Naive thymus-derived CD8-positive, alpha-beta T cell (primary cell): ENCODE measurements around the gene ACTN2. TPM values are rescaled to one million over a fixed set of nuclear protein-coding genes. Genes with fewer than 3 reads are reported as not detected.

Experiments
- ATAC-seq, 2 donors: fragments of 150-1000 bp; cut with Tn5 transposase in 1 of 2; sonication (Bioruptor Pico), chemical (Tn5 transposase) in 1 of 2; 1 replicate in 1 of 2; 2 replicates in 1 of 2; pipeline ENCODE4 v1.10.0; 2021; ENCODE audit warnings: mild to moderate bottlenecking in 2 of 2, moderate library complexity in 2 of 2
- POLR2A ChIA-PET: fragments of 350-600 bp; sonication (Branson Sonifier 250); formaldehyde crosslinking; loops from one replicate; lab custom pipeline; 2021; ENCODE audit warnings: antibody characterized with exemption; lab: Charles Lee
- DNase-seq, 10 donors: peaks; one replicate each; pipeline versions ENCODE4 v3.0.0 to v3.0.0-alpha.2; 2020 to 2022
- H3K27ac Mint-ChIP-seq, 10 donors: one replicate each; pipeline ENCODE4 v1.8.0; 2020 to 2022; ENCODE audit warnings: mild to moderate bottlenecking in 10 of 10, mixed read lengths in 10 of 10, moderate library complexity in 4 of 10, inconsistent platforms in 1 of 10
- H3K27me3 Mint-ChIP-seq, 5 donors: one replicate each; pipeline ENCODE4 v1.8.0; 2021 to 2022; ENCODE audit warnings: mixed read lengths in 5 of 5
- H3K36me3 Mint-ChIP-seq, 3 donors: one replicate each; pipeline ENCODE4 v1.8.0; 2020 to 2022; ENCODE audit warnings: mixed read lengths in 3 of 3, mild to moderate bottlenecking in 2 of 3, inconsistent platforms in 1 of 3
- H3K4me1 Mint-ChIP-seq, 4 donors: one replicate each; pipeline ENCODE4 v1.8.0; 2021 to 2022; ENCODE audit warnings: mixed read lengths in 4 of 4
- H3K4me3 Mint-ChIP-seq, 10 donors: one replicate each; pipeline ENCODE4 v1.8.0; 2020 to 2022; ENCODE audit warnings: mild to moderate bottlenecking in 10 of 10, mixed read lengths in 10 of 10, moderate library complexity in 6 of 10, inconsistent platforms in 1 of 10
- H3K9me3 Mint-ChIP-seq, 9 donors: one replicate each; pipeline ENCODE4 v1.8.0; 2020 to 2022; ENCODE audit warnings: mixed read lengths in 9 of 9, mild to moderate bottlenecking in 3 of 9, inconsistent platforms in 1 of 9, moderate library complexity in 1 of 9
- polyA plus RNA-seq, 3 donors: library from polyadenylated mRNA; unstranded; fragments of 300-500 nt; fragmentation: Illumina TruSeq; gene quantifications; one replicate each; pipeline ENCODE4 v1.2.3, GENCODE V29; 2021
- total RNA-seq, 8 experiments: library from RNA in 2 of 8; stranded (reverse) in 2 of 8; gene quantifications; one replicate each; pipeline ENCODE4 v1.2.3 and lab custom pipeline; 2021 to 2026

ACTN2 gene
- total and polyA plus RNA-seq, 5 experiments from 2014 or later, result 0.36 TPM; not detected in 4

DNA sequence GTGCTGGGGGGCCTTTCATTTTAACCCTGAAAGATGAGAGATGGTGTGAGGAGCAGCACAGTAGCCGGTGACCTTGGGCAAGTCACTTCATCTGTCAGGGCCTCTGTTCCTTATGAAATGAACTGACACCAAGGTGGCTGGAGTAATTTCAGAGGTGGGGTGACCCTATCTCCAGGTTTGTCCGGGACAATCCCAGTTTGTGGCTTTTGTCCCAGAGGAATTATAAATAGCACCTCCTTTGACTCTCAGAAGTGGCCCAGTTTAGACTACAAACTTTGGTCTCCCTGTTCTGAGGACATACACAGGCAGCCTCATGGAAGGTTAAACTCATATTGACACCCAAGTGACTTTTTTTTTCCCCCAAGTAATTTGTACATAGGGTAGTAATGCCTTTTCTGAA is 14.6 kb downstream of the ACTN2 start:
- H3K4me1 Mint-ChIP-seq, result no peaks in the 10 kb centered on the region
- H3K27me3 Mint-ChIP-seq, result peaks cover 17 to 31% (median 19%) of the 10 kb centered on the region in 5 donors
- no peak overlapping the region for H3K27ac Mint-ChIP-seq
- ATAC-seq, result no peak
- H3K36me3 Mint-ChIP-seq, result no peaks in the 10 kb centered on the region
- no peak overlapping the region for H3K4me3 Mint-ChIP-seq
- no peaks in the 10 kb centered on the region for H3K9me3 Mint-ChIP-seq
- DNase-seq, result no peak
- POLR2A ChIA-PET, result no interaction called here

DNA sequence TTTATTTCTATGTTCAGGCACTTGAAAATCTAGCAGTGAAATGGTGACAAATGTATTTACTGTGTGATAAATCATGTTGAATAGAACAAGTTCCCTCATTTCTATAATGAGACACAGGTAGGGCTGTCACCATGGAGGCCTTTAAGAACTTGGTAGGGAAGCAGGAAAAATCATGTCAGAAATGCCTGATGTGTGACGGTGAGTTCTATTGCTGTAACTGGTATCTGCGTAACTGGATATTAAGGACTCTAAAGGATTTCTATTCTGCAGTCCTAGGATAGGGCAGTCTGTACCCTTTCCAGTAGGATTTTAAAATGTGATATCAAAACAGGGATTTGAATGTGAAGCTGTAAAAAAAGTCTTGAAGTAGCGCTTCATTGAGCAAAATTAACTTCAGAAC is 15.5 kb downstream of the ACTN2 start:
- Mint-ChIP-seq H3K4me3 (no peak overlapping the region), H3K27me3 (peaks cover 17 to 30% (median 19%) of the 10 kb centered on the region in 5 donors), H3K9me3 (no peaks in the 10 kb centered on the region), H3K27ac (no peak overlapping the region), H3K4me1 (no peaks in the 10 kb centered on the region), H3K36me3 (no peaks in the 10 kb centered on the region)
- ATAC-seq (no peak), DNase-seq (no peak)
- POLR2A ChIA-PET, result no interaction called here

DNA sequence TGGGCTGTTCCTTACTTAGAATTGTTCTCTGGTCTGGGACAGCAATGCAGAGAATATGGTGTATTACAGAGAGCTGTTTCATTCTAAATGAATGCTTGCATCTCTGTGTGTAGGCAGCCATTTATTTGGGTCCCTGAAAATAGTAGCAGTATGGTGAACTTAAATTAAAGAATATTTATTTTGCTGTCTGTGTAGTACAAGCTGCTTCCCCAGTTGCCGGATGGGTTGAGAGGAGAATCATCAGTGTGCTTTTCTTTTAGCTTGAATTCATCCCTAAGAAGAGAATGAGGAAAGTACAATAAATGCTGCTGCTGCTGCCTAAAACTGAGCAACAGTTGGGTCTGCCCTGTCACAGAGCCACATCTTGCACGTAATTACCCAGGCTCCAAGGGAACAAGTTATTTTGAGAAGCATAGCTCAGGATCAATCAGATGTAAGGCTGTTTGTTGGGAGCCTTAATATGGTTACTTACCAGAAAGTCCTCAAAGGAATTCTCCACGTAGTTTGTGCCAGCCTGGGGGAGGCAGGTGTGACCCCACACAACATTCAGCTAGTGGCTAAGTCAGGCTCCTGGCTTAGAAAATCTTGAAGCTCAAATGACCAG is 16.6 kb downstream of the ACTN2 start:
- Mint-ChIP-seq H3K4me3 (no peak overlapping the region), H3K36me3 (no peaks in the 10 kb centered on the region)
- POLR2A ChIA-PET, result no interaction called here

DNA sequence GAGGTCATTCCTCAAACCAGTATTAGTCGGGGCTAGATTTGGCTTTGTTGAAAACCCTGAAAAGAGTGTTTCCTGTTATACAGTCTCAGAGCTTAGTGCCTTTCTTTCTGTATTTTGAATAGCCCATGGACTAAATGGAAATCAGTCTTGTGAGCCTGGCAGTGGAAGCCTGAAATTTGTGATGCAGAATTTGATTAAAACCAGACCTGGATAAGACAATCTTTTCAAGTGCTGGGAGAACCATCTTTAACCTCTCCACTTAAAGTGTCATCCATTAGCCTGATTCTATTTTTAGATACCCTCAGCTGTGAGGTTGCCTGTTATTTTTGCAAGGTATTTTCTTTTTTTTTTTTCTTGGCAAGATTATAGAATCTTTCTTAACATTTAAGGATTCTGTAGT is 19.5 kb downstream of the ACTN2 start:
- POLR2A ChIA-PET, result no interaction called here
- H3K4me1 Mint-ChIP-seq, result no peaks in the 10 kb centered on the region
- H3K27me3 Mint-ChIP-seq, result peaks cover 9 to 26% (median 10%) of the 10 kb centered on the region in 5 donors
- H3K36me3 Mint-ChIP-seq, result no peaks in the 10 kb centered on the region
- H3K27ac Mint-ChIP-seq, result no peak overlapping the region
- no peaks in the 10 kb centered on the region for H3K9me3 Mint-ChIP-seq
- H3K4me3 Mint-ChIP-seq, result no peak overlapping the region
- DNase-seq (no peak), ATAC-seq (no peak)

More for the DNA sequence above, 16.6 kb downstream of the ACTN2 start:
- no peak for DNase-seq
- no peaks in the 10 kb centered on the region for H3K9me3 Mint-ChIP-seq
- H3K27ac Mint-ChIP-seq, result no peak overlapping the region
- H3K4me1 Mint-ChIP-seq, result no peaks in the 10 kb centered on the region
- peaks cover 9 to 22% (median 16%) of the 10 kb centered on the region in 5 donors for H3K27me3 Mint-ChIP-seq
- no peak for ATAC-seq

DNA sequence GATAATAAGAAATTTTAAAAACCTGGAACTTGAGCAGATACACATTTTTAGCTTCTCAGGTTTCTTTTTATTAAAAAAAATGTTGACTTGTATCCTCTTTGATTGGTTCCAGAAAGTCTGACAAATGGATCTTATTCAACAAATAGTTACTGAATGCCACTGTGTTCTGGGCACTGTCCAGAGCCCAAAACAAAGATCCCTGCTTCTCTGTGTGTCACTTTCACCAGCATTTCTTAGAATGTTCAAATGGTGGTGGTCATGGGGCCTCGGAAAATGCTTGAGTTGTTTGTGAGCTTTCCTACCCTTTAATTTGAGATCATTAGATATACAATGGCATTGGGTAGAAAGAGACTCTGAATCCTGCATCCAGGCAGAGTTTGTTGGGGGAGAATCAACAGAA is 19.9 kb downstream of the ACTN2 start:
- Mint-ChIP-seq H3K4me3 (no peak overlapping the region), H3K4me1 (no peaks in the 10 kb centered on the region), H3K27ac (no peak overlapping the region), H3K27me3 (peaks cover 9 to 29% (median 14%) of the 10 kb centered on the region in 5 donors), H3K9me3 (no peaks in the 10 kb centered on the region), H3K36me3 (no peaks in the 10 kb centered on the region)
- ATAC-seq (no peak), DNase-seq (no peak)
- POLR2A ChIA-PET, result no interaction called here

DNA sequence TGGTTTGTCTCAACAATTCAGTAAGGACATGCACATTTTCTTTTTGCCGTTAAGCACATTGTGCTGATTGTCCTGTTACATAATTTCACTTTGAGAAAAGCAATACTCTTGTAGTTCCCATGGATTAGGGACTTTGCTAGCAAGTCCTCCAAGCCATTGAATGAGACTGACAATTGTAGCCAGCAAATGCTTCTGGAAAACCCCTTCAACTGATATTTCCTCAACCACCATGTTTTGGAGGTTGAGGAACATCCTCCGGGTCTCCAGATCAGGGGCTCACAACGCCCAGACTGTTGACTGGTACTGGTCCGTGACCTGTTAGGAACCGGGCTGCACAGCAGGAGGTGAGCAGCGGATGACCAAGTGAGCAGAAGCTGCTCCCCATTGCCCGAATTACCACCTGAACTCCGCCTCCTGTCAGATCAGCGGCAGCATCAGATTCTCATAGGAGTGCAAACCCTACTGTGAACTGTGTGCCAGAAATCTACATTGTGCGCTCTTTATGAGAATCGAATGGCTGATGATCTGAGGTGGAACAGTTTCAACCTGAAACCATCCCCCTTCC is 24.1 kb downstream of the ACTN2 start:
- DNase-seq, result no peak
- POLR2A ChIA-PET, result no interaction called here
- Mint-ChIP-seq H3K4me3 (no peak overlapping the region), H3K9me3 (no peaks in the 10 kb centered on the region), H3K27me3 (peaks cover 6 to 22% (median 15%) of the 10 kb centered on the region in 5 donors), H3K36me3 (no peaks in the 10 kb centered on the region), H3K27ac (no peak overlapping the region), H3K4me1 (no peaks in the 10 kb centered on the region)
- no peak for ATAC-seq

DNA sequence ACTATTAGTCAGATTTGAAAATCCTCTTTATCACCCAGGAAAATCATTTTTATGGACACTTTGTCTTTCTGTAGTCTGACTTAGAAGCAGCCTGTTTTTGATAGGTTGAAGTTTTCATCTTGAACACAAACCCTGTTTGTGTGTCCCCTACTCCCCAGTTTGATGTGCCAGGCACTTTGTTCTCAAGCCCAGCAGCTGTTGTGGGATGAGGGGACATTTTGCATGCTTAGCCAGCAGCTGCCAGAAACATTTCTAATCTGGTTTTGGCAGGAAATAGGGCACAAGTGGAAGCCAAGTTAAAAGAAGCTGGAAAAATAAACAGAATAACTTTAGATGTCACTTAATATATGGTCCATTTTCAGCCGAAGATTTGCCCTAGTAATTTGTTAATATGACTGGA is 29.9 kb downstream of the ACTN2 start:
- Mint-ChIP-seq H3K27ac (no peak overlapping the region), H3K27me3 (peaks cover 17 to 47% (median 33%) of the 10 kb centered on the region in 5 donors), H3K4me3 (no peak overlapping the region), H3K36me3 (peaks cover 0 to 5% (median 0%) of the 10 kb centered on the region in 3 donors), H3K9me3 (no peaks in the 10 kb centered on the region), H3K4me1 (no peaks in the 10 kb centered on the region)
- DNase-seq (no peak), ATAC-seq (no peak)
- POLR2A ChIA-PET, result no interaction called here

DNA sequence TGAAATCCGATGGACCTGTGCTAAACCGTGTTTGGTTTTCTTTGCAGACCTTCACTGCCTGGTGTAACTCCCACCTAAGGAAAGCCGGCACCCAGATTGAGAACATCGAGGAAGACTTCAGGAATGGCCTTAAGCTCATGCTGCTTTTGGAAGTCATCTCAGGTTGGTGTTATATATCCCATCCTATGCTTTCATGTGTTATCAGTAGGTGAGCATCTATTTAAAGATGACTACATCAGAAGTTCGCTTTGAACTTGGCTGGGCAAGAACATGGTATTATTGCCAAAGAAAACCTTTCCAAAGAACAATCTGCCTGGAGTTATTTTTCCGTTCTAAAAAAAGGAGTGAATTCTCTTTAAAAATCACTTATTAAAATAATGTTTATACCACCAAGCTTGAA is 31.5 kb downstream of the ACTN2 start:
- POLR2A ChIA-PET, result no interaction called here
- H3K27me3 Mint-ChIP-seq, result peaks cover 11 to 38% (median 27%) of the 10 kb centered on the region in 5 donors
- ATAC-seq (no peak), DNase-seq (no peak)
- H3K27ac Mint-ChIP-seq, result no peak overlapping the region
- no peak overlapping the region for H3K4me3 Mint-ChIP-seq
- H3K9me3 Mint-ChIP-seq, result no peaks in the 10 kb centered on the region
- H3K4me1 Mint-ChIP-seq, result no peaks in the 10 kb centered on the region
- H3K36me3 Mint-ChIP-seq, result peaks cover 0 to 5% (median 0%) of the 10 kb centered on the region in 3 donors

DNA sequence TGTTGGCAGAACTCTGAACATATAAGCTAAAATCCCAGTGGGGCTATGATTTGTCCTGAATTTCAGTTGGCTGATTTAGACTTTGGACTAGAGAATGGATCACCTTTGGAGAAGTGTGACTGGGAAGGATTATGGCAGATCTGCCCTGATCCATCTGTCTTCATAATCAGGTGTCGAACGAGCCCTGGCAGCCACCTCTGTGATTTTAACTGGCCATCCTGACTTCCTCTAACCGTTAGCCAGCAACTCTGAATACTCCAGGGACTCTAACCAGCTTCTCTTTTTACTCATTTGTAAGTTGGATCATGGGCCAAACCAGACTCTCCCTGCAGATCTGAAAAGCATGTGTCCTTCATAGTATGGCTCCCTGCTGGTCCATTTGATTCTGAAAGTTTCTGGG is 32.0 kb downstream of the ACTN2 start:
- ATAC-seq, result no peak
- no peaks in the 10 kb centered on the region for H3K9me3 Mint-ChIP-seq
- no peak overlapping the region for H3K27ac Mint-ChIP-seq
- no peak overlapping the region for H3K4me3 Mint-ChIP-seq
- peaks cover 8 to 38% (median 25%) of the 10 kb centered on the region in 5 donors for H3K27me3 Mint-ChIP-seq
- no peaks in the 10 kb centered on the region for H3K4me1 Mint-ChIP-seq
- POLR2A ChIA-PET, result no interaction called here
- no peak for DNase-seq
- H3K36me3 Mint-ChIP-seq, result peaks cover 0 to 5% (median 0%) of the 10 kb centered on the region in 3 donors

DNA sequence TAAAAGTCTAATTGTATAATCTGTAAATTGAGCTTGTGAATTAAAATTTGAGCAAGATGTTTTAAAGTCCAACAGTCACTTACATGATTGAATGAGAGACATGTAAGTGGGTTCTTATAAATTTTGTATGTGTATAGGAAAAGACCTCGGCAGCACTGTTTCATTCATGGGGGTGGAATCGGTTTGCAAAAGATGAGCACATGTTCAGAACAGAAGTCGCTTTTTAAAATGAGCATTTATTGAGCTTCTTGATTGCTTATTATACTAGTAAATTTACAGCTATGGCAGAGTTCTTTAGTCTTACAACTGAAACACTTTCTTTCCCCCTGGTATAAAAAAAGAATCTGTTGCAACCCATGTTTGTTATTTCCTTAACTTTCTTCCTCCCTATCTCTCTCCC is 33.9 kb downstream of the ACTN2 start:
- Mint-ChIP-seq H3K9me3 (no peaks in the 10 kb centered on the region), H3K36me3 (peaks cover 0 to 10% (median 0%) of the 10 kb centered on the region in 3 donors), H3K4me3 (no peak overlapping the region), H3K27ac (no peak overlapping the region), H3K4me1 (no peaks in the 10 kb centered on the region), H3K27me3 (peaks cover 8 to 38% (median 27%) of the 10 kb centered on the region in 5 donors)
- POLR2A ChIA-PET, result no interaction called here
- ATAC-seq (no peak), DNase-seq (no peak)

DNA sequence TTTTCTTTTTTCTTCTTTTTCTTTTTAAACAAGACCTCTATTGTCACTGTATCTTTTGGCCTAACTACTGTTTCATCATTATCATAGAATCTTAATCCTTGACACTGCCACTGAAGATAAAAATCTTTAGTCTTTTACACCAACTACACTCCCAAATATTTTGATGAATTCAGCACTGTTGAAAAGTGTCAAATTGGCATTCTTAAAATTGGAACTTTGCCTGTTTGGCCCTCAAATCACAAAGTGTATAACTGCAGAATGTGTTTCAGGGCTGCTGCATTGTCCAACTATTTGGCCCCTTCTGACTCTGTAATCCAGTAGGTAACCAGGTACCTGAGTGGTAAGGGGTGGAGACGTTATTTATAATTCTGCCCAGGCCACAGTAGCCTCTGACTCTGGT is 34.3 kb downstream of the ACTN2 start:
- Mint-ChIP-seq H3K4me3 (no peak overlapping the region), H3K27ac (no peak overlapping the region), H3K9me3 (no peaks in the 10 kb centered on the region), H3K27me3 (peaks cover 8 to 38% (median 27%) of the 10 kb centered on the region in 5 donors), H3K36me3 (peaks cover 0 to 10% (median 0%) of the 10 kb centered on the region in 3 donors), H3K4me1 (no peaks in the 10 kb centered on the region)
- POLR2A ChIA-PET, result no interaction called here
- DNase-seq, result no peak
- no peak for ATAC-seq

DNA sequence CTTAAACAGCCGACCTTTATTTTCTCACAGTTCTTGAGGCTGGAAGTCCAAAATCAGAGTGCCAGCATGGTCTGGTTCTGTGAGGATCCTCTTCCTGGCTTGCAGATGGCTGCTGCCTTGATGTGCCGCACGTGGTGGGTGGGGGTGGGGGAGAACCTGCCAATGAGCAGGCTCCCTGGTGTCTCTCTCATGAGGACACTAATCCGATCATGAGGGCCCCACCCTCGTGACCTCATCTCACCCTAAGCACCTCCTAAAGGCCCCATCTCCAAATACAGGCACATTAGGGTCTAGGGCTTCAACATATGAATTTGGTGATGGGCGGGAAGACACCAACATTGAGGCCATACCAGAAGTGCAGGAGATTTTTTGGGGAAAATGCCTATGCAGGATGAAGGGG is 37.8 kb downstream of the ACTN2 start:
- POLR2A ChIA-PET, result no interaction called here
- DNase-seq, result no peak
- Mint-ChIP-seq H3K4me3 (no peak overlapping the region), H3K4me1 (no peaks in the 10 kb centered on the region), H3K27me3 (peaks cover 4 to 16% (median 7%) of the 10 kb centered on the region in 5 donors), H3K27ac (no peak overlapping the region), H3K9me3 (no peaks in the 10 kb centered on the region), H3K36me3 (peaks cover 0 to 5% (median 0%) of the 10 kb centered on the region in 3 donors)
- no peak for ATAC-seq

DNA sequence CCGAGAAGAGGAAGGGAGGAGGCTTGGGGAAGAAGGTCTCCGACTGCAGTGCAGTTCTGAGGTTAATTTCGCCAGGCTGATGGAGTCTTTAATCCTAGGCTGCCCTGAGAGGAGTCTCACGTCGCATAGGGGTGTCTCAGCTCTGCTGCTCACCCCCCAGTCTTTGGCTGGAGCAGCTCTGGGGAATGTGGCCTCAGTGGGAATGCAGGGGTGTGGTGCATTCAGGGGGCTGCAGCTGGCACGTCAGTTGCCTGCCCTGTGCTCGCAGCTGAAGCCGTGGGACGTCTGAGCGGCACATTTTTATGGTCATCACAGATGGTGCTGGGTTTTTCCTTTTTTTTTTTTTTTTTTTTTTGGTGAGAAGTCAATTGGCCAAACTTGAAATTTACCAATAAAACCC is 38.2 kb downstream of the ACTN2 start:
- H3K27ac Mint-ChIP-seq, result no peak overlapping the region
- no peak overlapping the region for H3K4me3 Mint-ChIP-seq
- H3K36me3 Mint-ChIP-seq, result peaks cover 0 to 5% (median 0%) of the 10 kb centered on the region in 3 donors
- no peaks in the 10 kb centered on the region for H3K4me1 Mint-ChIP-seq
- ATAC-seq, result no peak
- no peak for DNase-seq
- POLR2A ChIA-PET, result no interaction called here
- H3K9me3 Mint-ChIP-seq, result no peaks in the 10 kb centered on the region
- H3K27me3 Mint-ChIP-seq, result peaks cover 0 to 16% (median 8%) of the 10 kb centered on the region in 5 donors

DNA sequence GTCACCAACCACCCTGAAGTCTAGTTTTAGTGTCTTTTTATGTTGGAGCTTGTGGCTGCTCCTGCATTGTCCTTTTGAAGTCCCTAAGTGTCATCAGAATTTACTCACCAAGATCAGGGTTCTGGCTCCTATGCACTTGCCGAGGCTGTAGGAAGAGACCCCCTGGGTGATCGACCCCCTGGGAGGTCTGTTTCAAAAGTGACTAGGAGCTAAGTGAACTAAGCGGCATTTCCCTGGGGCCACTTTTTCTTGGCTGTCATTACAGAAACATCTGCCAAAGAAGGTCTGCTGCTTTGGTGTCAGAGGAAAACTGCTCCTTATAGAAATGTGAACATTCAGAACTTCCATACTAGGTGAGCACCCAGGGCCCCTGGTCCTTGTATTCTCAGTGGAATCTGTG is 39.4 kb downstream of the ACTN2 start:
- H3K4me3 Mint-ChIP-seq, result no peak overlapping the region
- no peak for DNase-seq
- POLR2A ChIA-PET, result no interaction called here
- H3K9me3 Mint-ChIP-seq, result no peaks in the 10 kb centered on the region
- H3K4me1 Mint-ChIP-seq, result no peaks in the 10 kb centered on the region
- ATAC-seq, result no peak
- H3K36me3 Mint-ChIP-seq, result peaks cover 0 to 5% (median 0%) of the 10 kb centered on the region in 3 donors
- H3K27me3 Mint-ChIP-seq, result peaks cover 0 to 12% (median 4%) of the 10 kb centered on the region in 5 donors
- no peak overlapping the region for H3K27ac Mint-ChIP-seq
